Effector CD4-positive, alpha-beta T cell (primary cell): Measurements from ENCODE around the gene IMMP2L.
"Not testable (repeated sequence)": the region's sequence is repeated elsewhere in the genome, so short reads cannot be mapped to it uniquely, and the experiment has no call there.

Source experiments
- DNase-seq: peaks from one replicate; pipeline ENCODE4 v3.0.0-alpha.2; 2020

Gene IMMP2L

GRCh38 chr7:111459065-111459756 is 103.1 kb downstream of the IMMP2L start:
- no peak for DNase-seq

GRCh38 chr7:111450705-111451104 is 111.6 kb downstream of the IMMP2L start:
- DNase-seq = not testable (repeated sequence)

DNA sequence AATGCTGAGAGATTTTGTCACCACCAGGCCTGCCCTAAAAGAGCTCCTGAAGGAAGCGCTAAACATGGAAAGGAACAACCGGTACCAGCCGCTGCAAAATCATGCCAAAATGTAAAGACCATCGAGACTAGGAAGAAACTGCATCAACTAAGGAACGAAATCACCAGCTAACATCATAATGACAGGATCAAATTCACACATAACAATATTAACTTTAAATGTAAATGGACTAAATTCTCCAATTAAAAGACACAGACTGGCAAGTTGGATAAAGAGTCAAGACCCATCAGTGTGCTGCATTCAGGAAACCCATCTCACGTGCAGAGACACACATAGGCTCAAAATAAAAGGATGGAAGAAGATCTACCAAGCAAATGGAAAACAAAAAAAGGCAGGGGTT is 114.8 kb downstream of the IMMP2L start:
- not testable (repeated sequence) for DNase-seq

GRCh38 chr7:111439977-111440376 is 122.3 kb downstream of the IMMP2L start:
- no peak for DNase-seq

GRCh38 chr7:111438369-111439289 is 123.7 kb downstream of the IMMP2L start:
- DNase-seq = no peak

DNA sequence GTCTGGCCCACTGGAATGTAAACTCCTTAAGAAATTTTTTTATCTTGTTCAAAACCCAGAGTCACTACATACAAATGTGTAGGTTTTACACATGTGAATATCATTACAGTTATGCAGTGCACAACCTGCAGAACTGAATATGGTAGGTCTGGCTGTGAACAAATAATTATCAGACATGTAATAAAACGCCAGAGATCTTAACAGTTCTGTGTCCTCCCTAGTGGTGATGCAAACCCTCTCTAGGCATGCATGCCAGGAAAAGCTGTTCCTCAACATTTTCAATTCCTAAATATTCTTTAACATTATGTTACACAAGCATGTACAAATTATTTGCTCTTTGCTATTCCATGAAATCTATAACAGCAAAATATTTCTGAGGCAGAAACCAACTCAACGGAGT is 124.6 kb downstream of the IMMP2L start:
- DNase-seq = no peak

GRCh38 chr7:111436608-111437007 is 125.7 kb downstream of the IMMP2L start:
- no peak for DNase-seq

GRCh38 chr7:111433426-111433825 is 128.9 kb downstream of the IMMP2L start:
- DNase-seq = no peak

- DNase-seq = no peak
These were observed 132.5 kb downstream of the IMMP2L start for GRCh38 chr7:111429781-111430180.

DNA sequence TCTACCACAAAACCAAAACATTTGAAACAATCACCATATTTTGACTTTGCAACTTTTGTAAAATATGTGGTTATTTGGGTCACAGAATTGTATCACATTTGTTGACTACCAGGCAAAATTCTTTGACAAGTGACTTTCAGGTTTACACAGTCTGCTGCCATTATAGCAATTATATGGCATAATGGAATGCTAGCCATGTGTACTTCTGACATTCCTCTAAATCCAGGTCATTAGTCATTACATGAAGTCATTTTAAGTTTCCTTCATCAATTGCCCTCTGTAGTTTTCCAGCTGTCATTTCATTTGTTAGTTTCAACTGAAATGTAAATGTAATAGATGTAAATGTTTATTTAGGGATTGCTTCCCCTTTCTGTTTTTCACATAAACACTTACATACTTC is 137.5 kb downstream of the IMMP2L start:
- DNase-seq = no peak

GRCh38 chr7:111414374-111414773 is 147.9 kb downstream of the IMMP2L start:
- no peak for DNase-seq

GRCh38 chr7:111413739-111414138 is 148.6 kb downstream of the IMMP2L start:
- DNase-seq = no peak

GRCh38 chr7:111410899-111411298 is 151.4 kb downstream of the IMMP2L start:
- no peak for DNase-seq

DNA sequence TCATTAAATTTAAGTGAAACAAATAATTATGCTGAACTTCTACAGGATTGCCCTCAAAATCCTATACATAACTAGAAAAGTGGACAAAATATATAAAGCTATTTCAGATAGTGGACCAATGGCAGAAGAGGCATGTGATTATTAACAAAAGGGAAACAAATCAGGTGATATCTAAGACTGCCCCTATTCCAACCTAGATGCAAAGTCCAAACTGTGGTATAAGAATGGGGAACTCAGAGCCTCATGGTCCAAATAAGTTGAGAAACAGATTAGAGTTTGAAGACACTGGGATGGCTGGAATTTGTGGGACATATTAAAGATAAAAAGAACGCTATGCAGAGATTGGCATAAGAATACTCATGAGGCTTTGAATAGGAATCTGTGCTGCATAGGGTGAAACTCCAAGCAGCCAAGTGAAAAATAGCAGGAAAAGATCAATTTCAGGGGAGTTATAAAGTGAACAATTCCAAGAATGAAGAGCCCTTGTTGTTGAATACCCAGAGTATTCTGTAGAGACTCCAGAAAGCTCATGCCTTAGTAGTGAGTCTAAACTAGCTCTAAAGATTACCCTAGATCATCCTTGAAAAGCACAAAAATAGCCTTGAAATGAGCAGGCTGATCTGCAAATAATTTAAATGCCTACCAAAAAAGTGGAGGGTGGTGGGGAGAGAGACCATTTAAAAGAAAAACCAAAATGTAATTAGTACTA is 152.4 kb downstream of the IMMP2L start:
- DNase-seq = no peak

DNA sequence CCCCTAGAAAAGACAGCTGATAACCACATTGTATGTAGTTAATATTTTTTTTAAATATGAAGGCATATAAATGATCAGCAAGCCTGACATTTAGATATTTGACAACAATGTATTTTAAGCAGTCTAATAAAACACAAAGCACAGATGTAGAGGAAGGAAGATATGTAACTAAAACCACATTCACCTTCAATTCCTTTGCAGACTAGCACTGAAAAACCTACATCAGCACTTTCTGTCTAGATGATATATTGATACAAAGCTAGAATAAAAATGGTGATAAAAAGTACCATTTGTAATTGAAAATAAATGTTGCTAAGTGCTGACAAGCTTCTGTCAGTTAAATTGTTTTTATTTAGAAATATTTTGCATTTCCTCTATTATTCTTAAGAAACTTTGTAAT is 153.6 kb downstream of the IMMP2L start:
- DNase-seq = no peak

DNA sequence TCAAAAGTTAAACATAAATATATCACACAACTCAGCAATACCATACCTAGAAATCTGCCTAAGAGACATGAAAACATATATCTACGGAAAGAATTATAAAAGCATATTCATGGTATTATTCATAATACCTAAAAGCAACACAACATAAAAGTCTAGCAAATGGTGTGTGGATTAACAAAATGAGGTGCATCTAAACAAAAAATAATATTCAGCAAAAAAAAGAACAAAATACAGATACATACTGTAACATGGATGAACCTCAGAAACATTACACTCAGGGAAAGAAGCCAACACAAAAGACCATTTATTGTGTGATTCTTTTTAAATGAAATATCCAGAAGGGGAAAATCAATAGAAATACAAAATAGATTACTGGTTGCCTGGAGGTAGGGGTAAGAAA is 155.0 kb downstream of the IMMP2L start:
- no peak for DNase-seq

GRCh38 chr7:111405621-111406020 is 156.7 kb downstream of the IMMP2L start:
- no peak for DNase-seq

DNA sequence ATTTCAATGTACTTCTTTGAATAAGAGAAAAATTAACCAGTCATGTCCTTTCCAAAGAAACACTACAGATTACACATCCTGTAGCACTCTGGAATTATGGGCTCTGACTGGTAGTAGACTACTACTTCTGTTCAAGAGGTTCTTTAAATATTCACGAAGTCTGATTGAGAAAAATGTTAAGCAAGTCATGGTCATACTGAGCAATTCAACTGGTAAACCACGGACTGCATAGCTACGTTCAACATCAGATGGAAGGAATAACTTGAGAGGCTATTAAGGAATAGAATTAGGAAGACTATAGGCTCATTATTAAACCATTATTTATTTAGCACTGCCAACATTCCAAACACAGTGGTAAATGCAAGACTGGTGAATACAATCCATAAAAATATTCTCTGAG is 160.8 kb downstream of the IMMP2L start:
- no peak for DNase-seq

DNA sequence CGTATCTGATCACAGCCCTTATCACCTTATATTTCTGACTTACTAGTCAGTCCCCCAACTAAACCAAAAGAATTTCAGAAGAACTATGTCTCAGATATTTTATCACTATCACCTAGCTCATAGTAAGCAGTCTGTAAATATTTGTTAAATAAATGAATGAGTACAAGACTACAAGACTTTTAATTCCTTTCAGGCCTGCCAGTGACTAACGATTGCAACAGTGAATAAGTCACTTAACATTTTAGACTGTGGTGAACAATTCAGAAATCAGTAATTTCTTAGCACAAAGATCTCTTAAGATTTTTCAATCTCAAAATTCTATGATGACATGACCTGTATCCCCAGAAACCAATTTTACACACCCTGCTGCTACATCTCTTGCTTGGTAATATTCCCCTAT is 162.2 kb downstream of the IMMP2L start:
- DNase-seq = no peak

DNA sequence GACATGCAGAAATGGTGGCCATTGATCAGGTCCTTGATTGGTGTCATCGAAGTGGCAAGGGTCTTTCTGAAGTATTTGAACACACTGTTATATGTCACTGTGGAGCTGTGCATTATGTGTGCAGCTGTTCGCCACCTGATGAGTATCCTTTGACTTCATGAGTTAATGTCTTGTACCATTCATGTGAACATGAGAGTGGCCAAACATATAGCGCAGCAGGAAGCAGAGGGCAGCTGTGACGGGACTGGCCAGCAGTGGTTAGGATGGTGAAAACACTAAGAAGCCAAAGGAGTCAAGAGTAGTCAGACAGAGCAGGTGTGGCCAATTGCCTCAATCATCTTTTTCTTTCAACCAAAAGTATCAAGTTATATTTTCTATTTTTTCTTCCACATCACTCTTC is 167.4 kb downstream of the IMMP2L start:
- no peak for DNase-seq

DNA sequence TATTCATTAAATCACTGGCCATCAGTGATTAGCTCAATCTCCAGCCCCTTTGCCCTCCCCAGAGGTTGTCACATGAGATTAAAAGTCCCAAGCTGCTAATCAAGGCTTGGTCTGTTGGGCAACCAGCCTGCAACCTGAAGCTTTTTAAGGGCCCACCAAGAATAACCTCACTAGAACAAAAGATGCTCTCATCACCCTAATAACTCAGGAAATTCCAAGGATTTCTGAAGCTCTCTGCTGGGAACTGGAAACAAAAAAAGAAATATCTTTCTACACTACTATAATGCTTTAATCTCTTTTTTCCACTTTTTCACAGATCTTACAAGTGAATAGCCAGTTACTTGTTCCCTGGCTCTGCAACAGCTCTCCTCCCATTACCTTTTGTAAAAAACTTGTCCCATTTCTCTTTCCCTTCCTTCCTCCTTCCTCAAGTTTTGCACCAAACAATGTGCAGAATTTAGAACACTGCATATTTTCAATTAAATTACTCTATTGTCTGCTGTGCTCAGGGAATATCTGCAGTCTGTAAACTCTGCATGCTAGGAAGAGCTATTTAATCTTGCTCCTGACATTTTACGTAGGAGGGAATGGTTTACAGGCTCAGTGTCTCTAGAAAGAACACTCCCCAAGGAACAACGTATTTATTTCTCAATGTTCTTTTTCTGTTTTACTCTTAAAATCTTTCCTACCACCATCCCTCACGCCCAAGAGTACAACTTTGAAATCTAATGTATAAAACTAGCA is 169.1 kb downstream of the IMMP2L start:
- DNase-seq = no peak

- no peak for DNase-seq
These were observed 170.0 kb downstream of the IMMP2L start for GRCh38 chr7:111392294-111392693.

GRCh38 chr7:111390000-111390399 is 172.3 kb downstream of the IMMP2L start:
- no peak for DNase-seq
